Kidney tubule cell (primary cell): Measurements from ENCODE around the gene UGT1A7.

Source experiments
- DNase-seq: peaks from one replicate; pipeline ENCODE4 v3.0.0-alpha.2; 2018; ENCODE audit warnings: low spot score

The UGT1A7 gene

DNA sequence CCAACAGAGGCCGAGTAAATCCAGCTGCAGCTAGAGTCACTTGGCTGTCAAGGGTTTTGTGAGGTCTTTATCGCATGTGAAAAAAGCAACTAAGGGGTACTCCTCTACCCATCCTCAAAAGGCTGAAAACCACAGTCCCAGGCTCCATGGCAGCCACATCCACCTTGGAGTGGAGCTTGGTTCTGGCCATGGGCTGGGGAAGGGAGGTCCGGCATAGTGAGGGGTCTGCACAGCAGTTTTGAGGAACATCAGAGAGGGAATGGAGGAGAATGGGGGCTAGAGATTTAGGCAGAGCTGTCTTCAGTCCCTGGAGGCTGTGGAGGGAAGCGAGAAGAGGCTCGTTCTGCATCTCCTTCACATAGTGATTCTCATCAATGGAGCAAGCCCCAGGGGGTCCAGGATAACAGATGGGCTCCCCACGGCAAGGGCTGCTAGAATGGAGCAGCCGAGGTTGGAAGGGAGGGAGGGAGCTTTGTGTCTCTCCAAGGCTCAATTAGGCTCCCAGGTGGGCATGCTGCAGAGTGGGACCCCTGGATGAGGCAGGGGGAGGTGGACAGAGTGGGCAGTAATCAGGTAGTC, 117.5 kb downstream of the UGT1A7 start:
- DNase-seq, result no peak

DNA sequence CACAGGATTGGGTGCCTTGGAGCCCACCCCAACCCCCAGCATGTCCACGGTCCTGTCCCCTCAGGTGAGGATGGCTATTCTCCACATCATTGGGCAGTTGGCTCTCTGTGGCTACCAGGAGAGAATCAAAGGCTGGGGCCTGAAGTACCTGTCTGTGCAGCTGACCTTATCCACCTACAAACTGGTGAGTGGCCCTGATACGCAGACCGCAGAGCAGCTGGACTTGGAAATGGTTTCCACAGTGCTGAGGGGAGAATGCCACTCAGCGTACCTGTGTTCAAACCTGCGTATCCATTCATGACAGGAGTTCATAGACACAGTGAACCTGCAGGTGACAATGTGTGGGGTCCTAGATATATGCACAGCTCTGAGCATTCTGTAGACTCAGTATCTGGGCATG, 118.0 kb downstream of the UGT1A7 start:
- peak; percentile 17 for DNase-seq

GRCh38 chr2:233800208-233800607, 118.5 kb downstream of the UGT1A7 start:
- DNase-seq, result no peak

DNA sequence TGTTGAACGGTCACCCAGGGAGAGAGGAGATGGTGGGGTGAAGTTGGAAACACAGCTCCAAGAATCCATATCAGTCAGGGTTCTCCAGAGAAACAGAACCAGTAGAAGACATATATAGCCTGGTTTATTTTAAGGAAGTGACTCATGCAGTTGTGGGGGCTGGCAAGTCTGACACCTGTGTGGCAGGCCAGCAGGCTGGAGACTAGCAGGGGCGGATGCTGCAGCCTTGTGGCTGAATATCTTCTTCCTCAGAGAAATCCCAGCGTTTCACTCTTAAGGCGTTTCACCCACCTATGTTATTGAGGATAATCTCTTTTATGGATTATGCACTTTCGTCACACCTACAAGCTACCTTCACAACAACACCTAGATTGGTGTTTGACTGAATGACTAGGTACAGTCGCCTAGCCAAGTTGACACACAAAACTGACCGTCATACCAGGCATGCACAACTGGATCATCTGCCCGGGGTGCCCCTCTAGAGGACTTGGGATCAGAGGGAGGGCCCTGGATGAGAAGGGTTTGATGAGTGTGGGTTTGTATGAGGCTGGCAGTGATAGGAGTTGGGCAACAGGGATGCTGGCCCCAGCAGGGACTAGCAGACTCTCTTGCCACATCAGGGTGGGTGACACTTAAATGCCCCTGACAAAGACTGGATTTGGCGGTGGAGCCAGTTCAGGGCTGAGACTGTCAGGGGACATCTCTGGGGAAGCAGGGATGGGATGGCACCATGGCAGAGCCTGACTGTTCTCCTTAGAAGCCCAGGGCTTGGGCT, 119.8 kb downstream of the UGT1A7 start:
- DNase-seq, result peak; percentile 47

- DNase-seq, result no peak
Measured at GRCh38 chr2:233802132-233802815, 120.6 kb downstream of the UGT1A7 start.

DNA sequence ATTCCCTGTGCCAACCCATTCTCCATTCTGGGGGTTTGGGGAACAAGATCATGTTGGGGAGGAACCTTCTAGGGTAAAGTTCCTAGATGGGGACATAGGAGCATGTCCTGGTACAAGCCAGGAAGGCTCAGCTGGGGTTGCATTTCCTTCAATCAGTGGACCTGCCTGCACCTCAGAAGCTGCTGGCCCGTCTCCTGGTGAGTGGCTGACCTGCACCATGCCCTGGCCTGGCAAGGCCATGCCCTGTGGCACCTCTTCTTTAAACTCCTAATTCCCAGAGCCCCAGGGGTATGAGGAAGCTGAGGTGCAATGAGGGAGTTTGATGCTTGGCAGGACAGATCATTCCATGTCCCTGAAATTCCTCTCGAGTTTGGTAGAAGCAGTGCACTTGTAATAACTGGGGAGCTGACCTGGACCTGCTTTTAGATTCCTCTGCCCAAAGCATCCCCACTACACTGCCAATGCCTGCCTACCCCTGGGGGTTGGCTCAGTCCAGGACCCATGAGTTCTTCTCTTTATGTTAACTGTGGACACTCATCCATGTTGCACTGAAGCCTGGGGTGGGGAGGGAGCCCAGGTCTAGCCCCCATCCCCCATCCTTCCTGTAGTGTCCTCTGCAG, 121.7 kb downstream of the UGT1A7 start:
- no peak for DNase-seq

- DNase-seq, result no peak
Measured at GRCh38 chr2:233803994-233804393, 122.3 kb downstream of the UGT1A7 start.

DNA sequence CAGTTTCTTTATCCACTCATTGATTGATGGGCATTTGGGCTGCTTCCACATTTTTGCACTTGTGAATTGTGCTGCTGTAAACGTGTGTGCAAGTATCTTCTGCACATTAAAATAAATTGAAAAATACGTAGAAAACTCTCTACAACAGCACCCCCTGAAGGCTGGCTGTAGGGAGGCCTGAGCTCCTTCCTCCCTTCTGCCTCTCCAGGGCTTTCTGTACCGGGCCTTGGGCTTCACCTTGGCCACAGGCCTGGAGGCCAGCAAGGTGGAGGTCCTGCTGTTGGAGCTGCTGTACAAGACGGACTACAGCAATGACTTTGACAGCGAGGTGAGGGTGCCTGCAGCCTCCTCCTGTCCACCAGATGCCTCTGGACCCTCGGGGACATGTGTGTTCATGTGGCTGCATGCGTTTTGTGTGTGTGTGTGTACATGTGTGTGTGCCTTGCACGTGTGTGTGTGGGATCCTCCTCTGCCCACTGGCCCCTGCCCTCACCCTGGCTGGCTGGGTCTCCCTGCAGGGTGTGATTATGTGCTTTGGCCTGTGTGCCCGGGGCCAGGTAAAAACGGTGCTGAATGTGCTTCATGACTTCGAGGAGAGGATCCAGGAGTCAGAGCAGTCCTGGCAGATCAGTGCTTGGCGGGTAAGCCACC, 125.6 kb downstream of the UGT1A7 start:
- DNase-seq, result no peak

DNA sequence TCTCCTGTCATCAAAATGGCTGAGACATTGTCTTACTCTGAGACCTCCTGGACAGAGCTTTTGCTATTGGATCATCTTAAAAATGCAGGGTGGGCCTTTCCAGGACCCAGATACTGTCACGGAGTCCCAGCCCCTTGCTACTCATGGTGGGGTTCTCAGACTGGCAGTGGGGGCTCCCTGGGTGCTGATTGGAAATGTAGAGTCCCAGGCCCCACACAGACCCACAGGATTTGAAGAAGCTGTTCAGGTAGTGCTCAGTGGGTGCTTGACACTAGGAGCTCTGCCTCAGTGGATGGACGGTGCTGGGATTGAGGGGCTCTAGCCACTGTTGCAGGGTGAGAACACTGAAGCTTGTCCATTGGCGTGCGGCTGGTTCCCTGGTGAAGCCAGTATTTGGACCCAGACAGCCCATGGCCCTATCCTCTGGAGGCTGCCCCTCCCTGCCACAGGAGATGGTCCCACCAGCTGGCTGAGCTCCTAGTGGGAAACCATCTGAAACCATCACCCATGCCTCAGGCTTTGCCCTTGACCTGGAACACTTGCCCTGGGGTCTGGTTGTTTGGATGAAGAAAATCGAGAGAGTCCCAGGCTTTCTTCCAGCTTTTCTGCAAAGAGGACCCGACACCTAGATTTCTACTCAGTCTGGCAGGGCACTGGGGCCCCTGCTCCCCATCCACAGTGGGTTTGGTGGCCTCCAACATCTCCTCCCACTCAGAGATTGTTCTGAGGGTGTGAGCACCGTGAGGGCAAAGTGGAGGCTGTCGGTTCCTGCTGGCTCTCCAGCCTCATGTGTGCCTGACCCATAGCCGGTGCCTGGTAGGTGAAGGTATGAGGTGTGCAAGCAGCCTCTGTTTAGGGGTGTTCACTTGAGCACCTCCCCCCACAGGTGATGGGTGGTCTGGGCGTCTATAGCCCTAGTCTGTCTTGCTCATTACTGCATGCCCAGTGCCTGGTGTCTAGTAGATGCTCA, 126.5 kb downstream of the UGT1A7 start:
- DNase-seq, result no peak

GRCh38 chr2:233810385-233810784, 128.7 kb downstream of the UGT1A7 start:
- DNase-seq, result no peak

- DNase-seq, result no peak
Measured at GRCh38 chr2:233811087-233811486, 129.4 kb downstream of the UGT1A7 start.

DNA sequence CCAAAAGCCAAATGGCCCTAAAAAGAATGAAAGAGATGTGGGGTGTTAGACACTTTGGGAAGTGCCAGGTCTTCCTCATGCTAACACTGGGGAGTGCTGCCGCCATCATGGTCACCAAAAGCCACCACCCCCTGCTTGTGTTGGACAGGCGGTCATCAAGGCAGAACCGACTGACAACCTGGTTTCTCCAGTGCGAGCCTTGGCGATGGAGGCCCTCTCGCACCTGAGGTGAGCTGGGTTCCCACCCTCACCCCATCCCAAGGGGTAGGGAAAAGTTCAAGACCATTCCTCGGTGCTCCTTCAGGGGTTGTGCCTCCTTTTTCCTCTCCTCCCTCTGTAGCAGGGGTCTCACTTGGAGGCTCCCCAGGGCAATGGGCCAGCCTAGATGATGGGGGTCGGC, 130.0 kb downstream of the UGT1A7 start:
- no peak for DNase-seq

- DNase-seq, result no peak
Measured at GRCh38 chr2:233813236-233814055, 131.7 kb downstream of the UGT1A7 start.

DNA sequence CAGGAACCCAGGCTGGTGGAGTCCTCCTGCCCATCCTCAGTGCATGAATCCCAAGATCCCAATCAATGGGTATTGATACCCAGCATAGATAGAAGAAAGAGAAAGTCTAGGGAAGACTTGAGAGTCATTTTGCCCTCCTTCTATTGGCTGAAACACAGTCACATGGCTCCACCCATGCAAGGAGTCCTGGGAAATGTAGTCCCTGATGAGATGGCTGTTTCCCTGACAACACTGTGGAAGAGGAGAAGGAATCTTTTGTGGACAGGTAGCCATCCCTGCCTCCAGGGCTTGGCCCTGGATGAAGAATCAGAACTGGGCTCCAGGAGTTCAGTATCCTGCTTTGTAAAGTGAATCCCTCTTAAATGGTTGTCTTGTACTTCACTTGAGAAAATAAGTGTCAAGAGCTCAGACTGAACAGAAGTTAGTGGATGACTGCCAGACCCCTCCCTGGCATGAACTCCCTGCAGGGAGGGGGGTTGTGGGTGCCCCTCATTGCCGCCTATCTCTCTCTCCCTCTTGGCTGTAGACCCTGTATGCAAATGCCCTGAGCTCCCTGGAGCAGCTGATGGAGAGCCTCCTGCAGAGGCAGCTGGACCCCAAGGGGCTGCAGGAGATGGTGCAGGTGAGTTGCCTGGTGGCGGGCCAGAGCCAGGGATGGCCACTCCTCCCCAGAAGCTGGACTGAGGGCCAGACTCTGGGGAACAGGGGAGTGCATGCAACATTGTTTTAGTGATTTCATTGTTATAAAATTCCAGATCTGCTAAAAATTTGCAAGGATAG, 132.5 kb downstream of the UGT1A7 start:
- no peak for DNase-seq

DNA sequence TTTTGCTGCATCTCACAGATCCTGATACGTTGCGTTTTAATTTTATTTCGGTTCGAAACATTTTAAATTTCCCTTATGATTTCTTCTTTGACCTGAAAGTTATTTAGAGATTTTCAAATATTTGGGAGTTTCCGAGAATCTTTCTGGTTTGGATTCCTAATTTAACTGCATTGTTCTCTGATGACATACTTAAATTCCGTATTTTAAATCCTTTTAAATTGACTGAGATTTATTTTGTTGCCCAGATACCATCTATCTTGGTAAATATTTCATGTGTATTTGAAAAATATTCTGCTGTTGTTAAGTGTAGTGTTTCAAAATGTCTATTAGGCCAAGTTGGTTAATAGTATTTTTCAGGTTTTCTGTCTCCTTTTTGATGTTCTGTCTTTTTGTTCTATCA, 134.2 kb downstream of the UGT1A7 start:
- DNase-seq, result no peak

DNA sequence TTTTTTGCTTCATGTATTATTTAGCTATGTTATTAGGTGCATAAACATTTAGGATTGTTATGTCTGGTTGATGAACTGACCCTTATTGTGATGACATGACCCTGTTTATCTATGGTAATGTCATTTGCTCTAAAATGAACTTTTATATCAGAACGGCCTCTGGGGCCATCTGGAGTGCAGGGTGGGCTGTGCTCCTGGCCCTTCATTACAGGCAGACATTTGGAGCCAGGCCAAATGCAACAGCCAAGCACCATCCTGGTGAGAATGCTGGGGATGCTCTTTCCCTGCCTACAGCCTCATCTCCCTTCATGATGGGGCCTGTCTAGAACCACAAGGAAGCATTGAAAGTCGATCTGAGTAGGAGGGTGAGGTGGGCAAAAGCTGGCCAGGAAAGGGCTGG, 134.6 kb downstream of the UGT1A7 start:
- DNase-seq, result no peak

- no peak for DNase-seq
Measured at GRCh38 chr2:233816771-233817170, 135.1 kb downstream of the UGT1A7 start.

- no peak for DNase-seq
Measured at GRCh38 chr2:233817361-233817911, 135.7 kb downstream of the UGT1A7 start.

- no peak for DNase-seq
Measured at GRCh38 chr2:233817995-233818638, 136.4 kb downstream of the UGT1A7 start.
